ENCODE measurements around the gene COPA.

Gene COPA

DNA sequence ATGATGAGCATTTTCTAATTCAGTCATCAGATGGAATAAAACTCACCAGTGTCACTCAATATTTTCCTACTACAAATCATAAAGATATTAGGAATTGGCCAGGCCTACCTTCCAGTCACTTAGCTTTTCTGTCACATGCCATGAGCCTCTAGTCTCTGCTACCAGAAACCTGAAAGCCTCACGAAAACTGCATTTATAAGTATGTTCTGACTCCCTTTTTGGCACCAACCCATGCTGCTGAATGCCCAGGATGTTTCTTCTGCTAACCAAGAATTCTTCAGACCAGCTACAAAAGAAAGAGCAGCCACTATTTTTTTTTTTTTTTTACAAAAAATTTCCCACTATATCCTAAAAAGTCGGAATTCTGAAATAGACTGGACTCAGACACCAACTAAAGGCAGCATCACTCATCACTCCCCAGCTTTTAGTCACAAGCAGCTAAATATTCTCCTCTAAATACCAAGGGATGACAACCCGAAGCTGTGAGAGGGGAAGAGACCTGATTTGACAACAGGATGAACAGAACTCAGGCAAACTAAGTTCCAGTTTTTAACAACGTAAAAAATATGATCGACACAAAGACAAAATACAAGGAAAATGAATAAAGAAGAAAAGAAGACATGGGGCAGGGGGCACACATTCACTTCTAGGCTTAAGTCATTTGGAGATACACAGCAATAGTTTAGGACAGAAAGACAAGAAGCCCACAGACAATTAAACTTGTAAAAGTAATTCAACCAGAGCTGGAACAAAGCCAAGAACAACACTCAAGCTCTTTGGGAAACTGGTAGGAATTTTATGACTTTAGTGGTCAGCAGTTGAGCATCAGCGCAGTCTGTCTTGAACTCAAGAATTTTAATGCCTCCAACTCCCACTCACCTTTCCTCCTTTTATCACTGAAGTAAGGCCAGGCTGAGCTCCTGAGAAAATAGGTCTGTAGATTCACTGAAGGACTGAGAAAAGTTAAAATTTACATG, 82.4 kb downstream of the COPA start:
- TF ChIP-seq, protein P1, sequence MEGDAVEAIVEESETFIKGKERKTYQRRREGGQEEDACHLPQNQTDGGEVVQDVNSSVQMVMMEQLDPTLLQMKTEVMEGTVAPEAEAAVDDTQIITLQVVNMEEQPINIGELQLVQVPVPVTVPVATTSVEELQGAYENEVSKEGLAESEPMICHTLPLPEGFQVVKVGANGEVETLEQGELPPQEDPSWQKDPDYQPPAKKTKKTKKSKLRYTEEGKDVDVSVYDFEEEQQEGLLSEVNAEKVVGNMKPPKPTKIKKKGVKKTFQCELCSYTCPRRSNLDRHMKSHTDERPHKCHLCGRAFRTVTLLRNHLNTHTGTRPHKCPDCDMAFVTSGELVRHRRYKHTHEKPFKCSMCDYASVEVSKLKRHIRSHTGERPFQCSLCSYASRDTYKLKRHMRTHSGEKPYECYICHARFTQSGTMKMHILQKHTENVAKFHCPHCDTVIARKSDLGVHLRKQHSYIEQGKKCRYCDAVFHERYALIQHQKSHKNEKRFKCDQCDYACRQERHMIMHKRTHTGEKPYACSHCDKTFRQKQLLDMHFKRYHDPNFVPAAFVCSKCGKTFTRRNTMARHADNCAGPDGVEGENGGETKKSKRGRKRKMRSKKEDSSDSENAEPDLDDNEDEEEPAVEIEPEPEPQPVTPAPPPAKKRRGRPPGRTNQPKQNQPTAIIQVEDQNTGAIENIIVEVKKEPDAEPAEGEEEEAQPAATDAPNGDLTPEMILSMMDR (IDR thresholded peaks at IDR 0.05; ENCODE audit: low read depth, low read length, missing control alignments) = no peak
- peak; percentile 77 for DNase-seq (ENCODE audit: extremely low read depth, low read depth)
- peak overlapping the region; percentile 97 for H3K4me3 ChIP-seq (replicated peaks; ENCODE audit: low read depth, low read length)

DNA sequence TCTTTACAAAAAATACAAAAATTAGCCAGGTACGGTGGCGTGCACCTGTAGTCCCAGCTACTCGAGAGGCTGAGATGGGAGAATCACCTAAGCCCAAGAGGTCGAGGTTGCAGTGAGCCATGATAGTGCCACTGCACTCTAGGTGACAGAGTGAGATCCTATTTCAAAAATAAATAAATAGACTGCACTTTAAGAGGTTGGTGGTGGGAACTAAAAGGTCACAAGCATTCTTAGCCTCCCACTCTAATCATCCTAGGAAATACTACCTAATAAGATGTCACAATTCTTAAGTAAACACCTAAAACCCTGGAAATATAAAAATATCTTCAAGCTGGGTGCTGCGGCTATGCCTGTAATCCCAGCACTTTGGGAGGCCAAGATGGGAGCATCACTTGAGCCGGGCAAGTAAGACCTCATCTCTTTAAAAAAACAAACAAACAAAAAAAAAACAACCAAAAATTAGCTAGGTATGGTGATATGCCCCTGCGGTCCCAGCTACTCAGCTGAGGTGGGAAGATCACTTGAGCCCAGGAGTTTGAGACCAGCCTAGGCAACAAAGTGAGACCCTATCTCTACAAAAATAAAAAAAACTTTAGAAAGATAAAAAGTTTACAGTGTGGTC, 84.8 kb downstream of the COPA start:
- no peak for DNase-seq (ENCODE audit: extremely low read depth, low read depth)
- no peak overlapping the region for H3K4me3 ChIP-seq (replicated peaks; ENCODE audit: low read depth, low read length)
- TF ChIP-seq, protein P1 (IDR thresholded peaks at IDR 0.05; ENCODE audit: low read depth, low read length, missing control alignments) = no peak

DNA sequence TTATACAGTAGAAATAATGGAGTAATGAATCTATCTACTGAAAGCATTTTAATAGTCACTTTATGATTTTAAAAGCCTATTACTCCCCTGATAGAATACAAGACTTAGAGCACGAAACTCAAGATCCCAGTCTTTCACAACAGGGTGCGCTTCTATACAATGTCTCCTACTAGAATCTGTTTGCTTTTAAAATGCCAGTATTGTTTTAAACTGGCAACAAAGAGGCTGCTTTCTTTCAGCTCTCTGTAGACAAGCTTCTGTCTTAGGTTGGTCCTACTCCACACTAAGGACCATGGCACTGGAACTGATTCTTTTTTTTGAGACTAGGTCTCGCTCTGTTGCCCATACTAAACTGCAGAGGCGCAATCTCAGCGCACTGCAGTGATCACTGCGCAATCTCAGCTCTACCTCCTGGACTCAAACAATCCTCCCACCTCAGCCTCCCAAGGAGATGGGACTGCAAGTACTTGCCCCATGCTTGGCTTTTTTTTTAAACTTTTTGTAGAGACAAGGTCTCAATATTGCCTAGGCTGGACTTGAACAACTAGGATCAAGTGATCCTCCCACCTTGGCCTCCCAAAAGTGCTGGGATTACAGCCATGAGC, 85.5 kb downstream of the COPA start:
- no peak for DNase-seq (ENCODE audit: extremely low read depth, low read depth)
- H3K4me3 ChIP-seq (replicated peaks; ENCODE audit: low read depth, low read length) = no peak overlapping the region

DNA sequence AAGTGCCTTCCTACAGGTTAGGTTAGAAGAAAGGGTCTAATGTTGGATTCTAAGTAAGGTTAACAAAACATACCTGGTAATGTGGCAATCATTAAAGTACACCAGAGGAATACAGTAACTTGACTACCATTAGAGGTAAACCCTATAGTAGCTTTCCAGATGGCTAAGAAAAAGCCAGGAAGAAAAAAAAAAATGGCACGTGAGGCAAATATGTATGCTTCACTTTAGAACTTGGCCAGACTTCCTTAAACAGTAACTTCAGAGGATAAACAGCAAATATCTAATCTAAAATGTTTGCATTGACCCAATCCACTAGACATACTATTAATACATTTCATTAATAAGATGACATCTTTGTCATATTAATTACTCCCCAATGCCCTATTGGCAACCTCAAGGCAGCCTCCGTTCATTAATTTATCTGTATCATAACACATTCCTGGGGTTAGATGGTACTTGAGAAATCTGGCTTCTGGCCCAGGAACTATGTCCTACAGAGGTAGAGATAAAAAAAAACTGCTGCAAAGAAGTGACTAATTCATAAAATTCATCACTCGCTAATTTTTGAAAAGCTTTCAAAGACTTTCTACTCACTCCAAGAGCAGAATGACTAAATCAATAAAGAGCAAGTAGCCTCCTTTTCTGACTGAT, 86.5 kb downstream of the COPA start:
- no peak for DNase-seq (ENCODE audit: extremely low read depth, low read depth)
- no peak overlapping the region for H3K4me3 ChIP-seq (replicated peaks; ENCODE audit: low read depth, low read length)

More for the DNA sequence above, 85.5 kb downstream of the COPA start:
- TF ChIP-seq, protein P1 (IDR thresholded peaks at IDR 0.05; ENCODE audit: low read depth, low read length, missing control alignments) = no peak

DNA sequence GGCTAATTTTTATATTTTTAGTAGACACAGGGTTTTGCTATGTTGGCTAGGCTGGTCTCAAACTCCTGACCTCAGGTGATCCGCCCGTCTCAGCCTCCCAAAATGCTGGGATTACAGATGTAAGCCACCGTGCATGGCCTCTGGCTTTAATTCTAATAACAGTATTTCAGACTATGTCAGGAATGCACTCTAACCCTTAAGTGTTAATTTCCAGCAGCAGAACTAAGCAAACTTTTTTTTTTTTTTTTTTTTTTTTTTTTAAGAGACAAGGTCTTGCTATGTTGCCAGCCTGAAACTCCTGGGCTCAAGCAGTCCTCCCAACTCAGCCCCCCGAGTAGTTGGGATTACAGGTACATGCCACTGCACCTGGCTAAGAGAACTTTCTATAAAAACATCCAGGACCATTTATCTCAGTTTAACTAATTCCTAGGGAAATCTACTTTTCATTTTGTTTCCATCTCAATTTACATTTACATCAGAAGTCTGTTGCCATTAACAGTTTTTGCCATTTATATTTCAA, 87.2 kb downstream of the COPA start:
- no peak for DNase-seq (ENCODE audit: extremely low read depth, low read depth)
- H3K4me3 ChIP-seq (replicated peaks; ENCODE audit: low read depth, low read length) = no peak overlapping the region
- TF ChIP-seq, protein P1 (IDR thresholded peaks at IDR 0.05; ENCODE audit: low read depth, low read length, missing control alignments) = no peak

More for the DNA sequence above, 86.5 kb downstream of the COPA start:
- TF ChIP-seq, protein P1 (IDR thresholded peaks at IDR 0.05; ENCODE audit: low read depth, low read length, missing control alignments) = no peak
